ENCODE measurements around the gene SHISA7. TPM values are rescaled to one million over a fixed set of nuclear protein-coding genes. Genes with fewer than 3 reads are reported as not detected.

Gene SHISA7
- total RNA-seq, 4 donors from 2014 or later: under 0.01 to 0.13 TPM; not detected in 2

DNA sequence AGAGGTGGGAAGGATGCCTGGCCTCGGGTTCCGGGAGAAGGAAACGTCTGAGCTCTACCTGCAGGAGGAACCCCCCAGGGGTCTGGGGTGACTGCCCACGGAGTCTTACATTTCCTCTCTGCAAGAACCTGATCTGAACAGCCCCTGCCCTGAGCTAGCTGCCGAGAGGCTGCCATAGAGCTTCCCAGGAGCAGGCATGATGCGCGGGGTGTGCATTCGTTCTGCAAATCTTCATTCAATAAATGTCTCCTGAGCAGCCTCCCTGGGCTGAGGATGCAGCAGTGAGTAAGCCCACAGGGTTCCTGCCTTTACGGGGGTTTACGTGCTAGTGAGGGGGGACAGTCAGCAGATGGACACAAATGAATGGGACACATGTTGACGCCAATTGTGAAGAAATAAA, 1.5 kb upstream of the SHISA7 start:
- whole genome bisulfite sequencing: 57% methylated on average over 8 of the region's 11 CpGs
- Histone ChIP-seq H3K36me3 (no peaks in the 10 kb centered on the region), H3K4me1 (peaks cover 10 to 34% (median 29%) of the 10 kb centered on the region in 4 donors), H3K9me3 (no peaks in the 10 kb centered on the region), H3K27me3 (peaks cover 5 to 86% (median 61%) of the 10 kb centered on the region in 4 donors), H3K4me3 (no peak overlapping the region), H3K27ac (replicated peaks in 1 of 4) (no peak overlapping the region)
- intact Hi-C loops (cut with DNase I): no loop called here
- TF ChIP-seq, protein P1, sequence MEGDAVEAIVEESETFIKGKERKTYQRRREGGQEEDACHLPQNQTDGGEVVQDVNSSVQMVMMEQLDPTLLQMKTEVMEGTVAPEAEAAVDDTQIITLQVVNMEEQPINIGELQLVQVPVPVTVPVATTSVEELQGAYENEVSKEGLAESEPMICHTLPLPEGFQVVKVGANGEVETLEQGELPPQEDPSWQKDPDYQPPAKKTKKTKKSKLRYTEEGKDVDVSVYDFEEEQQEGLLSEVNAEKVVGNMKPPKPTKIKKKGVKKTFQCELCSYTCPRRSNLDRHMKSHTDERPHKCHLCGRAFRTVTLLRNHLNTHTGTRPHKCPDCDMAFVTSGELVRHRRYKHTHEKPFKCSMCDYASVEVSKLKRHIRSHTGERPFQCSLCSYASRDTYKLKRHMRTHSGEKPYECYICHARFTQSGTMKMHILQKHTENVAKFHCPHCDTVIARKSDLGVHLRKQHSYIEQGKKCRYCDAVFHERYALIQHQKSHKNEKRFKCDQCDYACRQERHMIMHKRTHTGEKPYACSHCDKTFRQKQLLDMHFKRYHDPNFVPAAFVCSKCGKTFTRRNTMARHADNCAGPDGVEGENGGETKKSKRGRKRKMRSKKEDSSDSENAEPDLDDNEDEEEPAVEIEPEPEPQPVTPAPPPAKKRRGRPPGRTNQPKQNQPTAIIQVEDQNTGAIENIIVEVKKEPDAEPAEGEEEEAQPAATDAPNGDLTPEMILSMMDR (IDR thresholded peaks at IDR 0.05): no peak
- no peak for TF ChIP-seq POLR2A (IDR thresholded peaks at IDR 0.05; ENCODE audit: low read depth)
- no peak for TF ChIP-seq POLR2AphosphoS5 (IDR thresholded peaks at IDR 0.05)
- TF ChIP-seq EP300 (IDR thresholded peaks at IDR 0.05): no peak
- no peak for DNase-seq (ENCODE audit: extremely low spot score)

DNA sequence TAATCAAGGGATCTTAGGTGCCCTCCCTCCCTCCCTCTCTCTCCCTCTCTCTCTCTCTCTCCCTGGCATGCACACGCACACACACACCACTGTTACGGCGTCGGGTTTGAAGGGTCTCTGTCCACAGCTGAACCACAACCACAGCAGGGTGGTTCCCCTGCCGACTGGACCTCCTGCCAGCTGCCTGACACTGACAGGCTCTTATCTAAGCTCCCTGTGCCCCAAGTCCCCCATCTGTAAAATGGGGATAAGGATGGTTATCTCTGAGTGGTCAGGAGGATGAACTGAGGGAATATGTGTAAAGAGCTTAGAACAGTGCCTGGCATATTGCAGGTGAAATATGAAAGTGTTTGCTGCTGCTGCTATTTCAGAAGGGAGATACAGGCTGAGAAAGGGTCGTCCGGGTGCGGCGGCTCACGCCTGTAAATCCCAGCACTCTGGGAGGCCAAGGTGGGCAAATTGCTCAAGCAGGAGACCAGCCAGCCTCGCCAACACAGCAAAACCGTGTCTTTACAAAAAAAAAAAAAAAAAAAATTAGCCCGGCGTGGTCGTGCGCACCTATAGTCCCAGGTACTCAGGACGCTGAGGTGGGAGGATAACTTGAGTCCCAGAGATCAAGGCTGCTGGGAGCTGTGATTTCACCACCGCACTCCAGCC, 852 bp upstream of the SHISA7 start:
- TF ChIP-seq POLR2A (IDR thresholded peaks at IDR 0.05; ENCODE audit: low read depth): no peak
- no peak for TF ChIP-seq EP300 (IDR thresholded peaks at IDR 0.05)
- TF ChIP-seq POLR2AphosphoS5 (IDR thresholded peaks at IDR 0.05): no peak
- TF ChIP-seq, protein P1 (IDR thresholded peaks at IDR 0.05): no peak
- Histone ChIP-seq H3K36me3 (no peaks in the 10 kb centered on the region), H3K4me3 (no peak overlapping the region), H3K9me3 (no peaks in the 10 kb centered on the region), H3K27ac (replicated peaks in 1 of 4) (no peak overlapping the region), H3K4me1 (peaks cover 10 to 34% (median 29%) of the 10 kb centered on the region in 4 donors), H3K27me3 (peaks cover 5 to 86% (median 62%) of the 10 kb centered on the region in 4 donors)
- intact Hi-C loops (cut with DNase I): no loop called here
- no peak for DNase-seq (ENCODE audit: extremely low spot score)
- WGBS: 33% methylated on average over 18 of the region's 18 CpGs

DNA sequence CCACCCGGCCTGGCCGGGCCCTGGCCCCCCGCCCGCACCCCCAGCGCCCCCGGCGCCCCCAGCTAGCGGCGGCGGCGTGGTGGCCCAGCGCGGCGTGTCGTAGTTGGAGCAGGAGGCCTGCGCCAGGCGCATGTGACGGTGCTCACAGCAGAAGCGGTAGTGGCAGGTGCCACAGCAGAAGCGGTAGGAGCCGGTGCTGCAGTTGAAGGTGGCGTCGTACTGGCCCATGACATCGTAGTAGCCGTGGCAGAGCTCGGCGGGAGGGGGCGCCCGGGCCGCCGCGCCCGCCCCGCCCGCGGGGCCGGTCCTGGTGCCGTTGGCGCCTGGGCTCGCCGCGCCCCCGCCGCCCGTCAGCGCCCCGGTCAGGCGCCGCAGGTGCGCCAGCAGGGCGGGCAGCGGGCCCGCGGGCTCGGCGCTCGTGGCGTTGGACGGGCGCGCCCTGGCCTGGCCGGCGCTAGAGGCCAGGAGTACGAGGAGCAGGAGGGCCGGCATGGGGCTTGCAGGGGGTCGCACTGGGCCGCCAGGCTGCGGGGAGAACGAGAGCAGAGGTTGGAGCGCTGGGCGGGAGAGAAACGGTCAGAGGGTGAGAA, 633 bp downstream of the SHISA7 start:
- Histone ChIP-seq H3K4me1 (peaks cover 10 to 38% (median 29%) of the 10 kb centered on the region in 4 donors), H3K36me3 (no peaks in the 10 kb centered on the region), H3K4me3 (no peak overlapping the region), H3K27ac (replicated peaks in 1 of 4) (no peak overlapping the region), H3K9me3 (no peaks in the 10 kb centered on the region), H3K27me3 (peaks cover 5 to 98% (median 76%) of the 10 kb centered on the region in 4 donors)
- TF ChIP-seq EP300 (IDR thresholded peaks at IDR 0.05) (no peak), POLR2A (IDR thresholded peaks at IDR 0.05; ENCODE audit: low read depth) (no peak), POLR2AphosphoS5 (IDR thresholded peaks at IDR 0.05) (no peak)
- TF ChIP-seq, protein P1 (IDR thresholded peaks at IDR 0.05): no peak
- under 1% methylated on average over 24 of the region's 72 CpGs for WGBS
- DNase-seq (ENCODE audit: extremely low spot score): no peak
- intact Hi-C loops (cut with DNase I): no loop called here

DNA sequence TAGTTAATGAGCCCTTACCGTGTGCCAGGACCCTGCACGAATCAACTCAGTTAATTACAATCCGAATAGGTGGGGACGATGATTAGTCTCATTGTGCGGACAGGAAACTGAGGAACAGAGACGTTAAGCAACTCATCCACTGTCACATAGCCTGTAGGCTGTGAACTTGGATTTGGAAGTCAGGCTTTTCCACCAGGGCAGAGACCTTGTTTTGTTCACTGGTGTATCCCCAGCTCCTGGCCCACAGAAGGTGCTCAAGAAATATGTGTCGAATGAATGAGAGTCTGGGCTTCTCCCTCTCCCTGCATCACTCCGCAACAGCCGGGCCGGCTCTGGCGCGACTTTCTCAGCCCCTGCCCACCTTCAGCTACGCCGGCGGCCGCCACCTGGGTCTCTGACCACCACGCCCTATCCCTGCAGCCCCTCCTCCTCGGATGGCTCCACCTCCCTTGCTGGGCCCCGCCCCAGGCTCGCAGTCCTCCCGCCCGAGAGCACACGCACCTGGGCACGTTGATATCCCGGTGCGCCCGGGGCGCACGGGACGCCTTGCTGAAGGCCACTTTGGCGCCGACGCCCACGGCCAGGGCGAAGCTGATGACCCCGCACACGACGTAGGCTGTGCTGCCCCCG, 1.3 kb downstream of the SHISA7 start:
- 5% methylated on average over 16 of the region's 39 CpGs for WGBS
- intact Hi-C loops (cut with DNase I): no loop called here
- no peak overlapping the region for H3K4me3 ChIP-seq

DNA sequence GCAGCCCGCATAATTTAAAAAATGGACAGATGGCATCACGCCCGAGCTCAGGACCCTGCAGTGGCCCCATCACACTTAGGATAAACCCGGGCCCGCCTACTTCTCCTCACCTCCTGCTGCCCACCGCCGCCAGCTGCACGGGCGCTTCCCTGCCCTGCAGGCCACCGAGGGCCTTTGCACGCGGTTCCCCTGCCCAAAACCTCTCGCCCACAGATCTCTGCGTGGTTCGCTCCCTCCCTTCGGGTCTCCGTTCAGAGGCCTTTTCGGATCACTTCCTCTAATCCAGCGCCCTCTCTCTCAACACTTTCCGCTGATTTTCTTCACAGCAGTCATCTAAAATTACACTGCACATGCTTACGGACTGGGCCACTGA, 1.8 kb downstream of the SHISA7 start:
- DNase-seq (ENCODE audit: extremely low spot score): no peak
- H3K27ac ChIP-seq (replicated peaks in 1 of 4): no peak overlapping the region
- H3K4me1 ChIP-seq: peaks cover 10 to 40% (median 31%) of the 10 kb centered on the region in 4 donors
- peaks cover 5 to 99% (median 77%) of the 10 kb centered on the region in 4 donors for H3K27me3 ChIP-seq
- no peak overlapping the region for H3K4me3 ChIP-seq
- no peaks in the 10 kb centered on the region for H3K9me3 ChIP-seq
- H3K36me3 ChIP-seq: no peaks in the 10 kb centered on the region
- intact Hi-C loops (cut with DNase I): no loop called here
- 4% methylated on average over 21 of the region's 21 CpGs for WGBS
- TF ChIP-seq POLR2AphosphoS5 (IDR thresholded peaks at IDR 0.05) (no peak), POLR2A (IDR thresholded peaks at IDR 0.05; ENCODE audit: low read depth) (no peak), EP300 (IDR thresholded peaks at IDR 0.05) (no peak)
- TF ChIP-seq, protein P1 (IDR thresholded peaks at IDR 0.05): no peak

More for the DNA sequence above, 1.3 kb downstream of the SHISA7 start:
- no peak for TF ChIP-seq EP300 (IDR thresholded peaks at IDR 0.05)
- no peaks in the 10 kb centered on the region for H3K36me3 ChIP-seq
- H3K27me3 ChIP-seq: peaks cover 5 to 98% (median 77%) of the 10 kb centered on the region in 4 donors
- H3K27ac ChIP-seq (replicated peaks in 1 of 4): no peak overlapping the region
- H3K9me3 ChIP-seq: no peaks in the 10 kb centered on the region
- H3K4me1 ChIP-seq: peaks cover 10 to 40% (median 31%) of the 10 kb centered on the region in 4 donors
- DNase-seq (ENCODE audit: extremely low spot score): no peak

All from esophagus muscularis mucosa (tissue), 4 donors.